ENCODE measurements around the gene B3GNT2. TPM values are rescaled to one million over a fixed set of nuclear protein-coding genes. Genes with fewer than 3 reads are reported as not detected.

The B3GNT2 gene, protein sequence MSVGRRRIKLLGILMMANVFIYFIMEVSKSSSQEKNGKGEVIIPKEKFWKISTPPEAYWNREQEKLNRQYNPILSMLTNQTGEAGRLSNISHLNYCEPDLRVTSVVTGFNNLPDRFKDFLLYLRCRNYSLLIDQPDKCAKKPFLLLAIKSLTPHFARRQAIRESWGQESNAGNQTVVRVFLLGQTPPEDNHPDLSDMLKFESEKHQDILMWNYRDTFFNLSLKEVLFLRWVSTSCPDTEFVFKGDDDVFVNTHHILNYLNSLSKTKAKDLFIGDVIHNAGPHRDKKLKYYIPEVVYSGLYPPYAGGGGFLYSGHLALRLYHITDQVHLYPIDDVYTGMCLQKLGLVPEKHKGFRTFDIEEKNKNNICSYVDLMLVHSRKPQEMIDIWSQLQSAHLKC
- 27.1 and 30.7 TPM in 2 replicates for total RNA-seq

DNA sequence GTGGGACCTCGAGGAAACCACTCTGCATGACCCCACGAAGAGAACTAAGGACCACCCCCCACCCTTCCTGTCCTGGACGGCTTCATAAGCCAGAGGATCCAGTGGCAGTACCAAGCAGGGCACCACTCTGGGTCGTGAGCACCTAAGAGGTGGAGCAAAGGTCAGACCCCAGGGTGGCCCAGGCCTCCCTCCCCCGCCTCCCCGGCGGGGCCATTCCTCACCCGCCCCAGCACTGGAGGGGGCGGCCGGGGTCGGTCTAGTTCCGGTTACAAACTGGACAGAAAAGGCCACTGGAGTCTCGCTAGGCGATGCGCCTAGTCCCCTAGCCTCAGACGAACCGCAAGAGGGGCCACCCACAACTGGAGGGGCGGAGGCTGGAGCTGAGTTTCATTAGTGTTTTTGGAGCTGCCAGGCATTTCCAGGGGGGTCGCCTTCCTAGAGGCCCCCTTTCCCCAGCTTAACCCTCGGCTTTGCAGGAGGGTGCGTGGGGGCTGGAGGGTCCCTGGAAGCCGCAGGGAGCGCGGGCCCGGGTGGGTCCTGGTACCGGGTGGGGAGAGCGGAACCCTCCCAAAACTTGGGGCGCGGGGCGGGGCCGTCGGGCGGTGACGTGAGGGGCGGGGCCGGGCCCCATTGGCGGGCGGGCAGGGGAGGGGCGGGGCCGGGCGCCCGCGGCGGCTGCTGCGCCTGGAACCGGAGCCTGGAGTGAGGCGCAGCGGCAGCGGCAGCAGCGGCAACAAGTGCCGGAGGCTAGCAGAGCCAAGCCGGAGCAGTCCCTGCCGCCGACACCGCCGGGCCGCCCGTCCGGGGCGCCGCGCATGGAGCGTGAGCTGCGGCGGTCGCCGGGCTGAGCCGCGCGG, at the start of gene B3GNT2:
B3GNT2 (plus strand) TSS at position 695 of the 857 bp plus-strand sequence. CDS start 26,106 bp downstream, outside the sequence.

All from regular cardiac myocyte (primary cell).